ENCODE data around the gene ITPK1.

ITPK1 gene

DNA sequence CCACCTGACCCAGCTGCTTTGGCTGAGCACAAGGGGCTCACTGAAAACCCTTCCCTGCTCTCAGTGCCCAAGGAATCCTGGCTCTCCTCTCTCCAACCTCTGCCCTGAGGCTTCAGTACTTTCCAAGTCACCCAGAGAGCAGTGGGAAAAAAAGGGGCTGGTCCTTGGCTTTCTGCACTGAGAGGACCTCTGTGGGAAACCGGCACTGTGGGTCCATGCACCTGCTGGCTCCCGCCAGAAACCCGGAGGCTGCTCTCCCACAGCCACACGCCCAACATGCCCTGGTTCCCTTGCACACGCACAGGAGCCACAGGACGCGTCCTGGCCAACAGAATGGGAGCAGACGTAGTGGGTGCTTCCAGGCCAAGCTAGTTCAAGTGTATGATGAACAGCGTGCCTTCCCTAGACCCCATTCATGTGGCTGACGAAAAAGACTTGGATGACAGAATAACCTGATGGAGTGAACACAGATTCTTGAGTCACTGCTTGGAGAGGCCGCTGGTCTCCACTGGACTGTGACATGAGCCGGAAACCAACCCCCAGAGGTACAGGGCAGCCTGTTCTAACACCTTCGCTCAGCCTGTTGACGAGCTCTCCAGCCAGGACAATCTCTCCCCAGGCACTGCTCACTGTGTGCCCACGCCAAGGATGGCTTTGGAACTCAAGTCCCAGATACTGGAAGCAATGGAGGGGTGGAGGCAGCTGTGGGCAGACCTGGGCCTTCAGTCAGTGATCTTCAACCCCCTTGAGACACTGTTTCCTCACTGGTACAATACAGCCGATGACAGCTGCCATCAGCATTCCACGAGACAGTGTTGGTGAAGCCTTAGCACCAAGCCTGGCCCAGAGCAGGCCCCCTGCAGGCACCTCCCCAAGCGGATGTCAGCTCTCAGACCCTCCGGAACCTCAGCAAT lies 87.7 kb downstream of the ITPK1 start:
- TF ChIP-seq POLR2AphosphoS5 (IDR thresholded peaks at IDR 0.05; ENCODE audit: low read depth, low read length) (no peak), TAF1 (IDR thresholded peaks at IDR 0.05; ENCODE audit: borderline replicate concordance, insufficient read depth, low read length) (no peak), FOXP2 (optimal IDR thresholded peaks at IDR 0.05; ENCODE audit: borderline replicate concordance, extremely low read depth, extremely low read length, insufficient read depth) (no peak), SIN3A (IDR thresholded peaks at IDR 0.05; ENCODE audit: borderline replicate concordance, insufficient read depth, low read length) (no peak), REST (IDR thresholded peaks at IDR 0.05; ENCODE audit: insufficient read depth in 1 of 2, low read depth in 2 of 2, low read length in 2 of 2) (no peak)

GRCh38 chr14:93026339-93026738 lies 89.4 kb downstream of the ITPK1 start:
- no peak for TF ChIP-seq POLR2AphosphoS5 (IDR thresholded peaks at IDR 0.05; ENCODE audit: low read depth, low read length)

GRCh38 chr14:93025055-93025454 lies 90.7 kb downstream of the ITPK1 start:
- TF ChIP-seq POLR2AphosphoS5 (IDR thresholded peaks at IDR 0.05; ENCODE audit: low read depth, low read length) (no peak), FOXP2 (optimal IDR thresholded peaks at IDR 0.05; ENCODE audit: borderline replicate concordance, extremely low read depth, extremely low read length, insufficient read depth) (no peak), SIN3A (IDR thresholded peaks at IDR 0.05; ENCODE audit: borderline replicate concordance, insufficient read depth, low read length) (no peak), TAF1 (IDR thresholded peaks at IDR 0.05; ENCODE audit: borderline replicate concordance, insufficient read depth, low read length) (no peak), REST (IDR thresholded peaks at IDR 0.05; ENCODE audit: insufficient read depth in 1 of 2, low read depth in 2 of 2, low read length in 2 of 2) (no peak)

DNA sequence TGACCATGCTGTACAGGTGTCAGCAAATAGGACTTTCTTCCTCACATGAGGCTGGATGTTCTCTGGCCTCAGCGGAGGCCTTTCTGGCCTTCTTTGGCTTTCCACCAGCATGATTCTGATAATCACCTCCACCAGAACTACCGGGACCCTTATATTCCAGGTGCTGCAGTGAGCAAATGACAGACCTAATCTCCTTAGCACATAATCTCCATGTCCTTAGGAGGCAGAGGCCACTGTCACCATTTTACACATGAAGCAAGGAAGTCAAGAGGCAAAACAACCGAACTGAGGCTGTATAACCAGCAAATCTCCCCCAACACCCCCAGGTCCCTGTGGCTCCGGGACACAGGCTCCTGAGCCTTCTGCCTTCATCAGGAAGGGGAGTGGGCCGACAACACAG lies 91.2 kb downstream of the ITPK1 start:
- no peak for TF ChIP-seq FOXP2 (optimal IDR thresholded peaks at IDR 0.05; ENCODE audit: borderline replicate concordance, extremely low read depth, extremely low read length, insufficient read depth)
- TF ChIP-seq TAF1 (IDR thresholded peaks at IDR 0.05; ENCODE audit: borderline replicate concordance, insufficient read depth, low read length): no peak
- TF ChIP-seq POLR2AphosphoS5 (IDR thresholded peaks at IDR 0.05; ENCODE audit: low read depth, low read length): no peak
- TF ChIP-seq SIN3A (IDR thresholded peaks at IDR 0.05; ENCODE audit: borderline replicate concordance, insufficient read depth, low read length): no peak
- no peak for TF ChIP-seq REST (IDR thresholded peaks at IDR 0.05; ENCODE audit: insufficient read depth in 1 of 2, low read depth in 2 of 2, low read length in 2 of 2)

DNA sequence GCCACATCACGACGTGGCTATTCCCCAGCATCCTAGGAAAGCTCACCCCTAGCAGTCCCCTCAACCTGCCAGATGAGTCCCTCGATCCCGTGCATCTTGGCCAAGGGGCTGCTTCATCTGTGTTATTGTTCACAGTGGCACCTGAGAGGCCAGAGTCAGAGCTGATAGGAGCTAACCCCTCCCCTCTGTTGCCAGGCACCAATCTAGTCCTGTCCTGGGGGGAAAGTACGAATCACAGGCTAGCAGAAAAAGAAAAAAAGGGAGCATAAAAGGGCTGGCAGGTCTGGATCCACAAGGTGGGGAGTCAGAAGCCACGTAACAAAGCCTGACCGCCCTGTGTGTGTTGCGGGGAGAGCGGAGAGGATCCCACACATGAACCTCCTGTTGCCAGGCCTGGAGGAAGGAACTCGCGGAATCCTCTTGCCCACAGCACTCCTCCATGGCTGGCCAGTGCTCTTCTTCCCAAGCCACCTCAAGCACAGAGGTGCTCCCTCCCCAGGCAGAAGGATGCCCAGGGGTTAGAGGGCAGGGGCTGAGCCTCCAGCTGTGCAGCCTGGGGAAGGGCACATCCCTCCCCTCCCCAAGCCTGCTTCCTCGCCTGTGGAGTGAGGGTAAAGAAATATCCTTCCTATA lies 91.8 kb downstream of the ITPK1 start:
- TF ChIP-seq POLR2AphosphoS5 (IDR thresholded peaks at IDR 0.05; ENCODE audit: low read depth, low read length) (no peak), FOXP2 (optimal IDR thresholded peaks at IDR 0.05; ENCODE audit: borderline replicate concordance, extremely low read depth, extremely low read length, insufficient read depth) (no peak), REST (IDR thresholded peaks at IDR 0.05; ENCODE audit: insufficient read depth in 1 of 2, low read depth in 2 of 2, low read length in 2 of 2) (no peak), SIN3A (IDR thresholded peaks at IDR 0.05; ENCODE audit: borderline replicate concordance, insufficient read depth, low read length) (no peak), TAF1 (IDR thresholded peaks at IDR 0.05; ENCODE audit: borderline replicate concordance, insufficient read depth, low read length) (no peak)

Measured in PFSK-1 (cell line).